A549 (cell line): Measurements from ENCODE around the gene ELN.

Experiments
- CTCF ChIP-seq: fragments of >200 bp; sonication (Bioruptor Twin); formaldehyde crosslinking; IDR thresholded peaks from 3 replicates; pipeline ENCODE4 v1.5.1; 2016
- ZFP36 ChIP-seq: fragments of 450-650 bp; IDR thresholded peaks from 2 replicates; pipeline ENCODE4 v1.6.1; 2014; ENCODE audit warnings: borderline replicate concordance; ENCODE audit not compliant: partially characterized antibody

DNA sequence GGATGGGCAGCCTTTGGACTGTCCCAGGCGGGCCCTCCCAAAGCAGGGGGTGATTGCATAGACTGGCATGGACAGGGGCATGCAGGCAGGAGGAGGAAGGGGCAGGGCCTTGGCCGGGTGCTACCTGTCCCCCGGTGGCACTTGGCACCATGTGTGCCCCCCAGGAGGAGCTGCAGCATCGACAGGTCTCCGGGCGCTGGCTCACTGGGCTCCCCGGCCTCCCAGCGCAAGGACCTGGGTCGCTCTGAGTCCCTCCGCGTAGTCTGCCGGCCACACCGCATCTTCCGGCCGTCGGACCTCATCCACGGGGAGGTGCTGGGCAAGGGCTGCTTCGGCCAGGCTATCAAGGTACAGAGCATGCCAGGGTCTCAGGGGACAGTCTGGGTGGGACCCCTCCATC is 78.9 kb downstream of the ELN start:
- TF ChIP-seq ZFP36 (no peak), CTCF (no peak)
